ENCODE measurements around the gene FAM229A.
A peak's percentile ranks its signal among the peaks of the same experiment; 100 is the strongest.
"Not testable (repeated sequence)": the region's sequence is repeated elsewhere in the genome, so short reads cannot be mapped to it uniquely, and the experiment has no call there.

The FAM229A gene

GRCh38 chr1:32362474-32363313 lies at the start of gene FAM229A, which contains the start of gene TSSK3:
FAM229A (minus strand) TSS chr1:32362485; CDS start chr1:32362091, 394 bp downstream.
TSSK3 (plus strand) TSS chr1:32362539; CDS start chr1:32362702, 163 bp downstream.
- no peak for DNase-seq

DNA sequence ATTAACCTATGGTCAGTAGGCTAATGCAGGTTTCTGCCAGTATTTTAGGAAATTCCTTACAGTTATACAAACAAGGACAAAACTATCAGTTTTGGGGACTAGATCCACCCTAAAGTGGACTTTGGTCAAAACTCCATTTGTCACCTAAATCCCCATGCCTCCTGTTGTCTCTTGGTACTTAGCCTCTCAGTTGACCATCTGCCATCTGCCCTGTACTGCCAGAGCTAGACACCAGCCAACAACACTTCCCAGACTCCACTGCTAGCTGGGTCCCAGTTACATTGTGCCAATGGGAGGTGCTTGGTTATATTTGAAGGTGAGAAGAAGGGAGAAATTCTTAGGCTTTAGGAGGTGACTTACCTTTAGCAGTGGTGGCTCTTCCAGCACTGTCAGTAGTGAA lies 49.0 kb upstream of the FAM229A start:
- DNase-seq: no peak

- no peak for DNase-seq
These were observed 44.4 kb upstream of the FAM229A start for GRCh38 chr1:32406629-32407111.

DNA sequence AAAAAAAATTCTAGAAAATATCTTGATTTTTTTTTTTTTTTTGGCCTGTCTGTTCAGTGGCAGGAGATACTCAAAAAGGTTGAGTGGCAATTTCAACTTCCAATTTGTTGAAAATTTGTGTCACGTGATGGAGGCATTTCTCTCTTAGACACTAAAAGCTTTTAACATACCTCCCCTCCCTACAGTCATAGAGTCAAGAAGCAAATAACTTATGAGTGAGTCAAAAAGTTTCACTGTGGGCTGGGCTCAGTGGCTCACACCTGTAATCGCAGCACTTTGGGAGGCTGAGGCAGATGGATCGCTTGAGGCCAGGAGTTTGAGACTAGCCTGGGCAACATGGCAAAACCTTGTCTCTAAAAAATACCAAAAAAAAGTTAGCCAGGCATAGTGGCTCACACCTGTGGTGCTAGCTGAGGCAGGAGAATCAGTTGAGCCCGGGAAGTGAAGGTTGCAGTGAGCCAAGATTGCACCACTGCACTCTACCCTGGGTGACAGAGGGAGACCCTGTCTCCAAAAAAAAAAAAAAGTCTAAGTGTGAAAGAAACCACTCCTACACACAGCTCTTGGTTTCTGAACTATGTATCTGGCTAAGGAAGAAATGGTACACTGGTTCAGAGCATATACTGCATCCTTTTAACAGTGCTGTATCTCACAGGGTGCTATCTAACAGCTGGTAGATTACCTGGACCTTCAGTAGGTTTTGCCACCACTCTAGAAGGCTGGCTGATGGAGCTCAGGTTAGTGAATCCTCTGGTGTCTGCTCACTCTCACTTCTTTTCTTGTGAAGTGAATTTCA lies 43.6 kb upstream of the FAM229A start:
- no peak for DNase-seq

GRCh38 chr1:32404946-32405345 lies 42.7 kb upstream of the FAM229A start:
- DNase-seq: no peak

- DNase-seq: peak; percentile 69
These were observed 38.8 kb upstream of the FAM229A start for GRCh38 chr1:32400876-32401631.

DNA sequence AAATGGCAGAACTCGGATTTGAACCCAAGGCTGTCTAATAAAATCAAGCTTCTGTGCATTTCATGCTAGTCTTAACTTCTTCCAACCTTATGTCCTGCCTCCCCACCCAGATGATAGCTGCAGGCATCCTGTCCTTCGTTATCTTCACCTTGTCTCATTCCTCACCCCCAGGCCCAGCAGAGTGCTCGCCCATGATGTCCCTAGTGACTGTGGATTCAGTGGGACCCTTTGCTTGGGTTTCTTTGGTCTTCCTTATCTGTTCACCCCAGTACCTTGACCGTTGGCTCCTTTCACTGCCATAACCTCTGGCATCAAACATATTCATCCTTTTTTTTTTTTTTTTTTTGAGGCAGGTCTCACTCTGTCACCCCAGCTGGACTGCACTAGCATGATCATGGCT lies 37.6 kb upstream of the FAM229A start:
- DNase-seq: no peak

- DNase-seq: no peak
These were observed 36.1 kb upstream of the FAM229A start for GRCh38 chr1:32398401-32398800.

GRCh38 chr1:32396524-32396923 lies 34.2 kb upstream of the FAM229A start:
- not testable (repeated sequence) for DNase-seq

- no peak for DNase-seq
These were observed 32.7 kb upstream of the FAM229A start for GRCh38 chr1:32394890-32395432.

DNA sequence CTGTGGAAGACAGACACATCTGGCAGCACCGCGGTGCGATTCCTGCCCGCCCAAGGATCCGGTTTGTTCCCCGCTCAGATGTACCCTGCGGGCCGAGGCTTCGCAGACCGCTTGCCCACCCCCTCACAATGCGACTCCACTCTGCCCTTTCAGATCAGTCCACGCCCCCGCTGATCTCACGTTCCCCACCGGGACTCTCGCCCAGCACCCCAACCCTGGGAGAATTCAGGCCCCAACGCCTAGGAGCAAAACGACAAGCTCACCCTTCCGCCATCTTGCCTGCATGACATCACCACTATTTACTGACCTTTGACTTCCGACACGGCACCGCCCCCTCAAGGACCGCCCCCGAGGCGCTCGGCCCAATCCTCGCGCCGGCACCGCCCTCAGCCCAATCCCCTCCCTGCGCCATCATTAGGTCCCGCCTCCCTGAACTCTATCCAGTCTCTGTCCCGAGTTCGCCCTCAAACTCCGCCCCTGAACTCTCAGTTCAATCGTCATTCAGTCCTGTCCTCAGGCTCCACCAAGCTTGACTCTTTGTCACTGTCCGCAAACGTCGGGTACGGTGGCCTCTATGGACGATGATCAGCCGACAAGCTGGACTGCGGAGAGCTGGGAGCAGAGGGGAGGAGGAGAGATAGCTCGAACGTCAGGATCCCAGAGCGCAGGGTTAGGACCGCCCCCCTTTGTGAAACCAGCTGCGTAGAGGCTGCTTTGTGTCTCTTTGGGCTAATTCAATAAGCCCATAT lies 32.0 kb upstream of the FAM229A start, which contains the start of gene BSDC1:
Gene BSDC1 (minus strand): TSS at position 301 of the 749 bp plus-strand sequence. CDS start 27 bp downstream, at position 274.
- DNase-seq: peak; percentile 99

- no peak for DNase-seq
These were observed 31.5 kb upstream of the FAM229A start for GRCh38 chr1:32393832-32394140.

- no peak for DNase-seq
These were observed 30.9 kb upstream of the FAM229A start for GRCh38 chr1:32393136-32393535.

DNA sequence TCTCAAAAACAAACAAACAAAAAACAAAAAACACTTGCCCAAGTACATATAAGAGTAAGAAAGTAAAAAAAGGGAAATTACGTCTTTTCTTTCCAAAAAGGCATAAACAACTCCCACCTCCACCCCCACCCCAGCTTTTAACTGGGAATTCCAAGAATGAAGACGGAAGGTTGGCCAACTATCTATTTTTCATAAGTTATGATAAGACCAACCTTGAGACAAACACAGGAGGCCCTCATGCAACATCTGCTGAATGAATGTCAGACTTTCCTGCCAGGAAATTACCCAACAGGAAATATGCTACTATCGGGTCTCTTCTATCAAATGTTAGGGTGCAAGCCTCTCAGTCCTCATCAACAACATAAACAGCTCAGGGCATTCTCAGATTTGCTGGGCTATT lies 30.0 kb upstream of the FAM229A start:
- DNase-seq: no peak

- DNase-seq: no peak
These were observed 28.9 kb upstream of the FAM229A start for GRCh38 chr1:32390904-32391870.

GRCh38 chr1:32388641-32389040 lies 26.4 kb upstream of the FAM229A start:
- DNase-seq: no peak

GRCh38 chr1:32386676-32387392 lies 24.5 kb upstream of the FAM229A start:
- peak; percentile 11 for DNase-seq

DNA sequence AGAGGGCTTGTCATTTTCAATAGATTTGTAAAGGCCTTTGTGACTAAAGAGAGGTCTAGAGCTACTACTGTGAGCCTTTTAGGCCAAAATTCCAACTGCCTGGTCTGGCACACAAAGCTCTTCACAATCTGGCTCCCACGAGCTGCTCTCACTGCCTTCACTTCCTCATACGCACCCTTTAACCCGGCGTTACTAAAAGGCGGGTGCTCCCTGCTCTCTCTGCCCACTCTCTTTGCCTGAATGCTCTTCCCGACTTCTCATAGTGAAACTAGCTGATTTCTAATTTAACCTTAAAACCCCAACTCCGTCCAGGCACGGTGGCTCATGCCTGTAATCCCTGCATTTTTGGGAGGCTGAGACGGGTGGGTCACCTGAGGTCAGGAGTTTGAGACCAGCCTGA lies 17.8 kb upstream of the FAM229A start:
- DNase-seq: no peak

DNA sequence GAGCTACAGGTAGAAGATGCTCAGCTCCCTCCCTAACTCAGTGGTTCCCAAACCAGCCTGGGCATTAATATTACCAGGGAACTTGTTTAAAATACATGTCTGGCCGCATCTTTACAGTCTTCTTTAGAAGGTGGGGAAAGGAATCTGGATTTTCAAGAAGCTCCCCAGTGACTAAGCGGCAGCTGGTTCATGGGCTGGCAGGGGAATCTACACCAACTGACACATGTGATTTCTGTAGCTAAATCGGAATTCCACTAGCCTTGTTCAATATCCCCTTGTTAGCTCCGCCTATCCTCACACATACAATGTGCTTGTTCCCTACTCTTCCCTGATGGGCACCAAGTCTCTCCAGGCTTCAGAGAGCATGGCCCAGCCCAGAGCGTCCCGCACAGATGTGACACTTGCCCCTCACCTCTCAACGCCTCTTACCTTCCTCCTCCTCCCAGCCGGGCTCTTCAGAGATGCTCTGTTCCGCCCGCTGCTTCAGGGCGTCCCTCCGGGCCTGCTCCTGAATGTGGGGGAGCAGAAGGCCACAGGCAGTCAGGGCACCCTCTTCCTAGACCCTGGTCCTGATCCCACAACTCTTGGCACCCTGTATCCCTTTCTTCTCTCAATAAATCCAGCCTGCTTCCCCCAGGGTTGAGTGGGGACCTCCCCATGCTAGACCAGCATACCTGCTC lies 15.4 kb upstream of the FAM229A start:
- DNase-seq: no peak

Measured in CD4-positive, alpha-beta T cell treated with Interleukin-17A for 4 hours (primary cell).